GM23248 (cell line): ENCODE results near the gene FAM163B. TPM values are rescaled to one million over a fixed set of nuclear protein-coding genes. Genes with fewer than 3 reads are reported as not detected.

Source experiments
- DNase-seq: peaks from one replicate; pipeline ENCODE4 v3.0.0-alpha.2; 2015
- H2AFZ ChIP-seq: fragments of 200-600 bp; sonication (generic); 2 replicates; pipeline ENCODE4 v1.6.1; 2016; ENCODE audit warnings: antibody characterized with exemption
- H3F3A ChIP-seq: fragments of 200-600 bp; sonication (generic); 2 replicates; pipeline ENCODE4 v1.6.1; 2016; ENCODE audit warnings: mild to moderate bottlenecking, antibody characterized with exemption, mixed run types; ENCODE audit not compliant: insufficient read depth
- H3K27ac ChIP-seq: fragments of 200-600 bp; sonication (generic); 2 replicates; pipeline ENCODE4 v1.5.1; 2016; ENCODE audit warnings: mild to moderate bottlenecking
- H3K27me3 ChIP-seq: fragments of 200-600 bp; sonication (generic); replicated peaks from 2 replicates; pipeline ENCODE4 v1.6.1; 2016; ENCODE audit warnings: mild to moderate bottlenecking; ENCODE audit not compliant: insufficient read depth
- H3K36me3 ChIP-seq: fragments of 200-600 bp; sonication (generic); 2 replicates; pipeline ENCODE4 v1.6.1; 2016; ENCODE audit warnings: low read depth, mild to moderate bottlenecking
- H3K4me1 ChIP-seq: fragments of 200-600 bp; sonication (generic); 2 replicates; pipeline ENCODE4 v1.6.1; 2016; ENCODE audit warnings: mild to moderate bottlenecking; ENCODE audit not compliant: insufficient read depth
- H3K4me2 ChIP-seq: fragments of 200-600 bp; sonication (generic); one replicate; pipeline ENCODE4 v1.6.1; 2016; ENCODE audit warnings: mild to moderate bottlenecking; ENCODE audit not compliant: unreplicated experiment
- H3K4me3 ChIP-seq: fragments of 200-600 bp; sonication (generic); 2 replicates; pipeline ENCODE4 v1.5.1; 2016; ENCODE audit warnings: mild to moderate bottlenecking
- H3K79me2 ChIP-seq: fragments of 200-600 bp; sonication (generic); 2 replicates; pipeline ENCODE4 v1.6.1; 2016; ENCODE audit warnings: mild to moderate bottlenecking; ENCODE audit not compliant: insufficient read depth
- H3K9ac ChIP-seq: fragments of 200-600 bp; sonication (generic); 2 replicates; pipeline ENCODE4 v1.6.1; 2016; ENCODE audit warnings: mild to moderate bottlenecking
- H3K9me2 ChIP-seq: fragments of 200-600 bp; sonication (generic); 2 replicates; pipeline ENCODE4 v1.6.1; 2016; ENCODE audit warnings: mixed run types, mild to moderate bottlenecking, moderate library complexity; ENCODE audit not compliant: insufficient read depth
- H3K9me3 ChIP-seq: fragments of 200-600 bp; sonication (generic); one replicate; pipeline ENCODE4 v1.6.1; 2017; ENCODE audit warnings: low read depth
- H4K20me1 ChIP-seq: fragments of 200-600 bp; sonication (generic); 2 replicates; pipeline ENCODE4 v1.6.0; 2016; ENCODE audit not compliant: insufficient read depth
- EZH2 ChIP-seq: fragments of 200-600 bp; sonication (generic); IDR thresholded peaks from 2 replicates; pipeline ENCODE4 v1.6.1; 2018; ENCODE audit warnings: antibody characterized with exemption, mild to moderate bottlenecking; ENCODE audit not compliant: insufficient read depth, poor library complexity, severe bottlenecking
- EZH2phosphoT487 ChIP-seq: fragments of 200-600 bp; sonication (generic); IDR thresholded peaks from 2 replicates; pipeline ENCODE4 v1.6.1; 2018; ENCODE audit warnings: antibody characterized with exemption, moderate library complexity, mild to moderate bottlenecking, low read depth; ENCODE audit not compliant: insufficient read depth
- WGBS, 2 experiments: methylation state at CpG; one replicate each; pipeline ENCODE4 v1.1.6; 2015 to 2017; ENCODE audit warnings: low lambda C conversion rate in 2 of 2, low coverage in 1 of 2; ENCODE audit errors: missing lambda C conversion rate in 2 of 2; 5-methylcytosine and 5-hydroxymethylcytosine counted together
- in situ Hi-C: fragments of 300-500 bp; cut with MboI; formaldehyde crosslinking; loops from 2 replicates; pipeline ENCODE4 v1.15.0; 2020
- polyA plus RNA-seq: library from polyadenylated mRNA; unstranded; fragments of >200 nt; fragmentation: Nextera tagmentation; extraction: Ambion mirVana; gene quantifications from 2 replicates; pipeline ENCODE4 v1.2.1, GENCODE V29; 2016
- total RNA-seq: library from RNA; depleted of rRNA; stranded (reverse); fragments of >200 nt; shearing (Covaris generic); gene quantifications from 2 replicates; pipeline ENCODE4 v1.2.3, GENCODE V29; 2014

FAM163B gene
- total and polyA plus RNA-seq, 2 experiments from 2014 or later, result not detected

- no peak overlapping the region for H3K4me2 ChIP-seq
- no peaks in the 10 kb centered on the region for H3K9me2 ChIP-seq
- no peaks in the 10 kb centered on the region for H4K20me1 ChIP-seq
- no peaks in the 10 kb centered on the region for H3K4me1 ChIP-seq
- in situ Hi-C loops, result no loop called here
- 4 to 7% methylated on average over 20 to 23 of the region's 23 CpGs for WGBS, 2 experiments
- no peaks in the 10 kb centered on the region for H3K79me2 ChIP-seq
- H3K36me3 ChIP-seq, result no peaks in the 10 kb centered on the region
- no peak overlapping the region for H3K4me3 ChIP-seq
- H3K9ac ChIP-seq, result no peak overlapping the region
- TF ChIP-seq EZH2, result no peak
- no peak for TF ChIP-seq EZH2phosphoT487
- DNase-seq, result peak; percentile 38
- H3K27ac ChIP-seq, result no peak overlapping the region
- peaks cover 64% of the 10 kb centered on the region for H3K27me3 ChIP-seq
- no peaks in the 10 kb centered on the region for H3K9me3 ChIP-seq
- H2AFZ ChIP-seq, result no peak overlapping the region
- no peaks in the 10 kb centered on the region for H3F3A ChIP-seq
Observed at GRCh38 chr9:133583586-133583985, 25.6 kb downstream of the FAM163B start.

- H4K20me1 ChIP-seq, result no peaks in the 10 kb centered on the region
- DNase-seq, result no peak
- H3K4me2 ChIP-seq, result no peak overlapping the region
- peaks cover 64% of the 10 kb centered on the region for H3K27me3 ChIP-seq
- WGBS, 2 experiments, result 36 to 53% methylated on average over 3 of the region's 3 CpGs
- H3K79me2 ChIP-seq, result no peaks in the 10 kb centered on the region
- no peaks in the 10 kb centered on the region for H3K36me3 ChIP-seq
- H3K4me3 ChIP-seq, result no peak overlapping the region
- H3F3A ChIP-seq, result no peaks in the 10 kb centered on the region
- no peaks in the 10 kb centered on the region for H3K4me1 ChIP-seq
- H2AFZ ChIP-seq, result no peak overlapping the region
- H3K27ac ChIP-seq, result no peak overlapping the region
- in situ Hi-C loops, result no loop called here
- TF ChIP-seq EZH2 (no peak), EZH2phosphoT487 (no peak)
- no peak overlapping the region for H3K9ac ChIP-seq
- H3K9me3 ChIP-seq, result no peaks in the 10 kb centered on the region
- H3K9me2 ChIP-seq, result no peaks in the 10 kb centered on the region
Observed at GRCh38 chr9:133583111-133583510, 26.1 kb downstream of the FAM163B start.

DNA sequence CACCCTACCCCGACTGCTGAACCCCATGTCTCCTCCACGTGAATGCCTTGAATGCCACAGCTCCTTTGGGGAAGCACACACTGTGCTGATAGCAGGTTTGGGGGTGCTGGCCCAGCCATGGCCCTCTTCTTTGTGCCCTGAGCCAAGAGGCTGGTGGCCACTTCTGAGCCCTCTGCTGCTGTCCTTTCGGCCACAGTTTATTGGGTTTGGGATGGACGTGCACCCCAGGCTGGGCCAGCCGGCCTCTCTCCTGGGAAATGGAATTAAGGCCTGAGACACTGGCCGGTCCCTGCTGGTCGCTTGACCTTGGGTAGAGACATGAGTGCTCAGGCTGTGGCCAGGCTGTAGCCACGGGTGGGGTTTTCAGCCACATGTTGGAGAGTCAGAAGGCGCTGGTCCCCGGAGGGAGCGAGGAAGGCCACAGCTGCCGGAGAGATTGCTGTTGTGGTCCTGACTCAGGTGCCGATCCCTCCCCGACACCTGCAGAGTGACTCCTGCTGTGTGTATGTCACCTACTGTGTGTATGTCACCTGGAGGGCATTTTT, 26.6 kb downstream of the FAM163B start:
- Histone ChIP-seq H3K4me1 (no peaks in the 10 kb centered on the region), H4K20me1 (no peaks in the 10 kb centered on the region), H3K36me3 (no peaks in the 10 kb centered on the region), H3F3A (no peaks in the 10 kb centered on the region), H3K9me2 (no peaks in the 10 kb centered on the region), H3K27me3 (peaks cover 64% of the 10 kb centered on the region), H3K27ac (no peak overlapping the region), H3K79me2 (no peaks in the 10 kb centered on the region), H2AFZ (no peak overlapping the region), H3K9me3 (no peaks in the 10 kb centered on the region), H3K4me3 (no peak overlapping the region), H3K9ac (no peak overlapping the region), H3K4me2 (no peak overlapping the region)
- 75 to 78% methylated on average over 14 of the region's 14 CpGs for WGBS, 2 experiments
- TF ChIP-seq EZH2, result no peak
- no peak for TF ChIP-seq EZH2phosphoT487
- no peak for DNase-seq
- in situ Hi-C loops, result no loop called here

- Histone ChIP-seq H3K4me1 (no peaks in the 10 kb centered on the region), H4K20me1 (no peaks in the 10 kb centered on the region), H3K4me3 (no peak overlapping the region), H2AFZ (no peak overlapping the region), H3K9me2 (no peaks in the 10 kb centered on the region), H3F3A (no peaks in the 10 kb centered on the region), H3K27ac (no peak overlapping the region), H3K27me3 (peaks cover 62% of the 10 kb centered on the region), H3K36me3 (no peaks in the 10 kb centered on the region), H3K79me2 (no peaks in the 10 kb centered on the region), H3K4me2 (no peak overlapping the region), H3K9me3 (no peaks in the 10 kb centered on the region), H3K9ac (no peak overlapping the region)
- TF ChIP-seq EZH2phosphoT487, result no peak
- 38 to 41% methylated on average over 19 of the region's 19 CpGs for WGBS, 2 experiments
- DNase-seq, result no peak
- in situ Hi-C loops, result no loop called here
Observed at GRCh38 chr9:133581513-133582343, 27.5 kb downstream of the FAM163B start.
